Choroid plexus epithelial cell (primary cell): ENCODE measurements around the gene HSPB2.

Experiments
- DNase-seq: peaks from one replicate; pipeline ENCODE4 v3.0.0-alpha.2; 2010; ENCODE audit warnings: low read depth
- H3K4me3 ChIP-seq: 2 replicates; pipeline ENCODE4 v1.5.1; 2011; ENCODE audit warnings: low read depth, mild to moderate bottlenecking, control low read depth, low read length, moderate library complexity
- CTCF ChIP-seq: conservative IDR thresholded peaks from 2 replicates; pipeline ENCODE4 v1.5.1; 2011; ENCODE audit warnings: low read depth, mild to moderate bottlenecking, control low read depth, inconsistent platforms, low read length, moderate library complexity

HSPB2 gene

GRCh38 chr11:111937461-111937769, 24.9 kb downstream of the HSPB2 start:
- no peak for DNase-seq
- peak overlapping the region; percentile 71 for H3K4me3 ChIP-seq
- no peak for TF ChIP-seq CTCF

GRCh38 chr11:111937844-111938243, 25.3 kb downstream of the HSPB2 start:
- no peak for DNase-seq
- TF ChIP-seq CTCF, result no peak
- peak overlapping the region; percentile 71 for H3K4me3 ChIP-seq

GRCh38 chr11:111938687-111939160, 26.2 kb downstream of the HSPB2 start:
- no peak for TF ChIP-seq CTCF
- peak overlapping the region; percentile 22 for H3K4me3 ChIP-seq

GRCh38 chr11:111939836-111940604, 27.5 kb downstream of the HSPB2 start:
- DNase-seq, result peak; percentile 74
- no peak overlapping the region for H3K4me3 ChIP-seq
- TF ChIP-seq CTCF, result no peak

More at GRCh38 chr11:111938687-111939160, 26.2 kb downstream of the HSPB2 start:
- DNase-seq, result peak; percentile 69

GRCh38 chr11:111941963-111942362, 29.4 kb downstream of the HSPB2 start:
- H3K4me3 ChIP-seq, result no peak overlapping the region
- DNase-seq, result no peak
- TF ChIP-seq CTCF, result no peak

GRCh38 chr11:111942829-111943228, 30.3 kb downstream of the HSPB2 start:
- no peak for TF ChIP-seq CTCF
- no peak overlapping the region for H3K4me3 ChIP-seq
- peak; percentile 55 for DNase-seq

- H3K4me3 ChIP-seq, result no peak overlapping the region
- DNase-seq, result peak; percentile 95
- TF ChIP-seq CTCF, result no peak
These were observed 31.6 kb downstream of the HSPB2 start for GRCh38 chr11:111944139-111944538.
